Common myeloid progenitor, CD34-positive (primary cell): ENCODE results near the gene CLN3. TPM values are rescaled to one million over a fixed set of nuclear protein-coding genes. Genes with fewer than 3 reads are reported as not detected.

ENCODE experiments used
- CTCF ChIA-PET: fragments of 350-600 bp; sonication (Branson Sonifier 250); formaldehyde crosslinking; loops from one replicate; lab custom pipeline; 2021; ENCODE audit warnings: antibody characterized with exemption; lab: Charles Lee
- POLR2A ChIA-PET: fragments of 350-600 bp; sonication (Branson Sonifier 250); formaldehyde crosslinking; loops from one replicate; lab custom pipeline; 2021; ENCODE audit warnings: antibody characterized with exemption; lab: Charles Lee
- DNase-seq, 3 donors: peaks; one replicate each; pipeline versions ENCODE4 v3.0.0 to v3.0.0-alpha.2; 2013
- H3K27ac ChIP-seq, 2 experiments: 1 replicate in 1 of 2; 2 replicates in 1 of 2; pipeline ENCODE4 v1.7.0; 2013; ENCODE audit warnings: inconsistent platforms in 2 of 2, low read length in 2 of 2, mild to moderate bottlenecking in 2 of 2, low read depth in 1 of 2, moderate library complexity in 1 of 2; ENCODE audit not compliant: severe bottlenecking in 2 of 2, insufficient read depth in 1 of 2, poor library complexity in 1 of 2
- H3K27me3 ChIP-seq, 5 experiments: replicated peaks in 2 of 5; 1 replicate in 3 of 5; 2 replicates in 2 of 5; pipeline versions ENCODE4 v1.6.1 to v1.7.0; 2013; ENCODE audit warnings: low read length in 4 of 5, mild to moderate bottlenecking in 2 of 5, moderate library complexity in 2 of 5, inconsistent platforms in 1 of 5; ENCODE audit not compliant: insufficient read depth in 5 of 5, control insufficient read depth in 4 of 5
- H3K36me3 ChIP-seq, 4 experiments: 1 replicate in 2 of 4; 2 replicates in 2 of 4; pipeline versions ENCODE4 v1.6.1 to v1.7.0; 2013; ENCODE audit warnings: low read length in 3 of 4, control low read depth in 1 of 4, mild to moderate bottlenecking in 1 of 4; ENCODE audit not compliant: control insufficient read depth in 4 of 4, insufficient read depth in 4 of 4
- H3K4me1 ChIP-seq, 4 experiments: 1 replicate in 3 of 4; 2 replicates in 1 of 4; pipeline versions ENCODE4 v1.6.1 to v1.7.1; 2013; ENCODE audit warnings: low read length in 3 of 4, mild to moderate bottlenecking in 3 of 4, control low read depth in 1 of 4, inconsistent platforms in 1 of 4, moderate library complexity in 1 of 4; ENCODE audit not compliant: control insufficient read depth in 4 of 4, insufficient read depth in 4 of 4; ENCODE audit errors: control extremely low read depth in 1 of 4
- H3K4me3 ChIP-seq, 7 experiments: 1 replicate in 4 of 7; 2 replicates in 3 of 7; pipeline versions ENCODE4 v1.5.1 to v1.7.0; 2013; ENCODE audit warnings: mild to moderate bottlenecking in 7 of 7, low read length in 6 of 7, moderate library complexity in 6 of 7, inconsistent platforms in 2 of 7, low read depth in 2 of 7, control low read depth in 1 of 7; ENCODE audit not compliant: insufficient read depth in 4 of 7, control insufficient read depth in 1 of 7; ENCODE audit errors: extremely low read depth in 1 of 7
- H3K9me3 ChIP-seq, 5 experiments: 1 replicate in 4 of 5; 2 replicates in 1 of 5; pipeline versions ENCODE4 v1.6.1 to v1.7.1; 2013; ENCODE audit warnings: low read length in 4 of 5, mild to moderate bottlenecking in 2 of 5, inconsistent platforms in 1 of 5, low read depth in 1 of 5, moderate library complexity in 1 of 5; ENCODE audit not compliant: control insufficient read depth in 4 of 5, insufficient read depth in 2 of 5; ENCODE audit errors: control extremely low read depth in 1 of 5
- WGBS: methylation state at CpG from one replicate; pipeline ENCODE4 v1.1.5; 2013; ENCODE audit not compliant: insufficient coverage; 5-methylcytosine and 5-hydroxymethylcytosine counted together
- polyA plus RNA-seq: library from polyadenylated mRNA; unstranded; fragments of 120-200 nt; gene quantifications from one replicate; pipeline ENCODE4 v1.2.1, GENCODE V29; 2013

Gene CLN3
- 36.5 TPM for polyA plus RNA-seq

DNA sequence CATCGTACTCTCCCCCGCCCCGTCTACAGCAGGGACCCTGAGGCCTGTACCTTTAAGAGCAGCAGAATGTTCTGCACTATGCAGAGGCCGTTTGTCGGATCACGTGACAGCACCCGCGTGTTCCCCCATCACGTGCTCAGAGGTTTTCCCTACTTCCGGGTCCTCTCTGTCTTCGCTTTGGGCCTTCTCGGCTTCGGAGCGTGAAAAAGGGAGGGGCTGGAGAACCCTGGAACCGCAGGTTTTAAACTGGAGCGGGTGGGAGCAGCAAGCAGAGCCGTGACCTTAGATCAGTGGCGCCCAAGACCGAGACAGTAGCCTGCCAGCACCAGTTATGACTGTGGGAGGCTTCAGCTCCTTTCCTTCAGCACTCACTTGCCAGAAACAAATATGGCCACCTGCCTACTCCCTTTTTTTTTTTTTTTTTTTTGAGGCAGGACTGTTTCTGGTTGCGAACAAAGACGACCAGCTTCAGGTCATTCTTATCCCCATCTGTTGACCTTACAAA, at the start of gene CLN3:
Gene CLN3, minus strand, starts transcription at position 105 of the 505 bp plus-strand sequence. CDS start 315 bp downstream, outside the sequence.
- Histone ChIP-seq H3K4me3 (peak within 1 kb of the TSS; percentile 71 to 93 (median 88)), H3K27me3 (no peaks in the 10 kb centered on the region), H3K36me3 (peaks cover 0 to 23% (median 14%) of the 10 kb centered on the region in 4 experiments), H3K4me1 (peaks cover 19 to 53% (median 46%) of the 10 kb centered on the region in 4 experiments), H3K27ac (peak within 1 kb of the TSS; percentile 99), H3K9me3 (no peaks in the 10 kb centered on the region)
- peak; percentile 96 to 98 (median 98) for DNase-seq
- ChIA-PET POLR2A (no interaction called here), CTCF (interaction anchor here (1.0 to 2.1 kb wide), 4 partner anchors 9 to 14 kb away, joined by 3 to 9 read pairs (median 4); no protein-coding TSS in a partner anchor)
- WGBS, result 0% methylated on average over 19 of the region's 21 CpGs

DNA sequence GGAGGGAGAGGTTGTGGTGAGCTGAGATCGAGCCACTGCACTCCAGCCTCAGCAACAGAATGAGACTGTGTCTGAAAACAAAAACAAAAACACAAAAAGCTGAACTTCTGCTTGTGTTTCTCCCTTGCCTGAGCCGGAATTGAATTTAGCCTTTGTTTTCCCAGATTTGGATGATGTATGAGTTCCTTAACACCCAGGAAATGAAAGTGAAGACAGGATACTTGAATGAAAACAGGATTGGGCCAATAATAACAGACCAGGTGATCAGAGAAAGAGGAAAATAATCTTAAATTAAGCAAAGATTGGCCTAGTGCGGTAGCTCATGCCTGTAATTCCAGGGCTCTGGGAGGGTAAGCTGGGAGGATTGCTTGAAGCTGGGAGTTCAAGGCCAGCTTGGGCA, 48.5 kb upstream of the CLN3 start:
- Histone ChIP-seq H3K9me3 (no peaks in the 10 kb centered on the region), H3K27me3 (no peaks in the 10 kb centered on the region), H3K36me3 (no peaks in the 10 kb centered on the region), H3K4me3 (no peak overlapping the region), H3K27ac (no peak overlapping the region), H3K4me1 (peaks cover 0 to 9% (median 9%) of the 10 kb centered on the region in 4 experiments)
- POLR2A ChIA-PET, result no interaction called here
- no peak for DNase-seq
- CTCF ChIA-PET, result interaction anchor here (1.4 kb wide), 1 partner anchor 16 kb away, joined by 4 read pairs; no protein-coding TSS in a partner anchor
- WGBS, result 93% methylated on average over 3 of the region's 3 CpGs

DNA sequence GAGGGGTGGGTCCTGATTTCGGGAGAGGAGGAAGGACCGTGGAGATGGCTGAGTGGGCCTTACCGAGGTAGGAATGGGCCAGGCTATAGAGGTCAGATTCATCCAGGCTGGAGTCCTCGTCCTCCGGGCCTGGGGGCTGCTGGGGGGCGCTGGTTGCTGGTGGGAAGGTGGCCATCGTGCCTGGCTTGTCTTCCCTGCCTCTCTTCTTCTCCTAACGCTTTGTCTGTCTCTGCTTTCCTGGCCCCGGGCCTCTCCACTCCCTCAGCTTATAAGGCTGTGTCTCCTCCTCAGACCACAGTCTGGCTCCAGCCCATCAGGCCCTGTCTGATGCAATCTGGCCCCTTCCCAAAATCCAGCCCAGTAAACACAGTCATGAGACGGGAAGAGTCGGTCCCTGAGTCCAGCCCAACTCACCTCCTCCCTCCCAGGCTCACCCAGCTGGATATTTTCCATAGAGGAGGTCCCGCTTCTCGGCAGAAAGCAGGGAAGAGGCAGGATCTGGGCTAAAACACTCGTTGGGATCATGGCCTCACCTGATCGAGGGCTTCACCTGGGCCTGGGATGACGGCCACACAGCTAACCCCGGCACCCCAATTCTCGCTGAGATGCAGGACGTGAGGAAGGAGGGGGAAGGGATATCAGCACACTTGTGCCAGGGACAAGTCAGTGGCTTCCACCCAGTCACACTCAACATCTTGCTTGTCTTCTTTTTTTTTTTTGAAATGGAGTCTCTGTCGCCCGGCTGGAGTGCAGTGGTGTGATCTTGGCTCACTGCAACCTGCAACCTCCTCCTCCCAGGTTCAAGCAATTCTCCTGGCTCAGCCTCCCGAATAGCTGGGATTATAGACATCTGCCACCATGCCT, 47.1 kb upstream of the CLN3 start, which contains the start of gene NUPR1:
Gene NUPR1, minus strand, starts transcription at position 242 of the 864 bp plus-strand sequence. Its CDS starts 67 bp downstream, at position 175.
- POLR2A ChIA-PET, result no interaction called here
- CTCF ChIA-PET, result no interaction called here
- WGBS, result 90% methylated on average over 19 of the region's 22 CpGs

DNA sequence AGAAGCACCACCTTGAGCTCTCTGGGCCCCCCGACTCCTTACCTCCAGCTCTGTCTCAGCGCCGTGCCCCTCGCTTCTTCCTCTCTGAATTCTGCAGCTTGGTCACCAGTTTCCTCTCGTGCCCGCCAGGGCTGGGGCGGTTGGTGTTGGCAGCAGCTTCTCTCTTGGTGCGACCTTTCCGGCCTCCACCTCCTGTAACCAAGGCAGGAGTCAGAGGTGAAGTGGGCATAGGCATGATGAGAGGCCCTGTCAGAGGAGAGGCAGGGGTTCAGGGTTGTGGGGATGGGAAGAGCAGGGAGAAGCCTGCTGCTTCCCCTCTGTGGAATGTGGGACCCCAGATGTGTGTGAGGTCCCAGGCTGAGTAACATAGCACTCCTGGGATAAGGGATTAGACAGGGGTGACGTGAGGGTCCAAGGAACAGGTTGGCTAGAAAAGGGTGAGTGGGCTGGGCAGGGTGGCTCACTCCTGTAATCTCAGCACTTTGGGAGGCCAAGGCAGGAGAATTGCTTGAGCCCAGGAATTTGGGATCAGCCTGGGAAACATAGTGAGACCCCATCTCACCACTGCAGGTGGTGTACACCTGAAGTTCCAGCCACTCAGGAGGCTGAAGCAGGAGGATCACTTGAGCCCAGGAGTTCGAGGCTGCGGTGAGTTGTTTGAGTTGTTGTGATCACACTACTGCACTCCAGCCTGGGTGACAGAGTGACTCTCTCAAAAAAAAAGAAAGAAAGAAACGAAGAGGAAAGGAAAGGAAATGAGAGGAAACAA, 46.3 kb upstream of the CLN3 start:
- Histone ChIP-seq H3K4me1 (peaks cover 0 to 9% (median 7%) of the 10 kb centered on the region in 4 experiments), H3K27me3 (no peaks in the 10 kb centered on the region), H3K4me3 (no peak overlapping the region), H3K36me3 (no peaks in the 10 kb centered on the region), H3K9me3 (no peaks in the 10 kb centered on the region), H3K27ac (no peak overlapping the region)
- whole genome bisulfite sequencing, result 93% methylated on average over 8 of the region's 13 CpGs
- DNase-seq, result no peak
- ChIA-PET POLR2A (no interaction called here), CTCF (no interaction called here)

More for the DNA sequence above, 47.1 kb upstream of the CLN3 start, which contains the start of gene NUPR1:
- H3K4me3 ChIP-seq, result no peak within 1 kb of the TSS
- no peak for DNase-seq
- H3K27ac ChIP-seq, result no peak within 1 kb of the TSS
- no peaks in the 10 kb centered on the region for H3K27me3 ChIP-seq
- H3K4me1 ChIP-seq, result peaks cover 0 to 11% (median 9%) of the 10 kb centered on the region in 4 experiments
- H3K36me3 ChIP-seq, result no peaks in the 10 kb centered on the region
- no peaks in the 10 kb centered on the region for H3K9me3 ChIP-seq

DNA sequence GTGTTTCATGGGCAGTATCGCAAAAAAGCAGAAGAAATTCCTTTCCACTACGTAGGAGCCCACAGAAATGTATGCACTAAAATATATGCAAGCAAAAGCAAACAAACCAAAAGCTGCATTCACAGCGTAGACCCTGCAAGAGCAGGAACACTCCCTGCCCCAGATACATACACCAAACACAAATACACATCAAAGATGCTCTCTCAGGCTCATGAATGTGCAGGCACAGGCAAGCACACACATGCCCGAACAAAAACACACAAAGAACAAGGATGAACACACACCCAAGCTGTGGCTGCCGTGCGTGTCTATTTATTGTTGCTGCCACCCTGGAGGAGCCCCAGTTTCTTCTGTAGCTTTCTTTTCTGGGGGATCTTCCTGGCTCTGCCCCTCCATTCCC, 45.2 kb upstream of the CLN3 start:
- Histone ChIP-seq H3K27ac (no peak overlapping the region), H3K4me1 (peaks cover 0 to 2% (median 0%) of the 10 kb centered on the region in 4 experiments), H3K36me3 (no peaks in the 10 kb centered on the region), H3K27me3 (no peaks in the 10 kb centered on the region), H3K4me3 (no peak overlapping the region), H3K9me3 (no peaks in the 10 kb centered on the region)
- CTCF ChIA-PET, result no interaction called here
- DNase-seq, result no peak
- POLR2A ChIA-PET, result no interaction called here
- WGBS, result 93% methylated on average over 6 of the region's 6 CpGs

DNA sequence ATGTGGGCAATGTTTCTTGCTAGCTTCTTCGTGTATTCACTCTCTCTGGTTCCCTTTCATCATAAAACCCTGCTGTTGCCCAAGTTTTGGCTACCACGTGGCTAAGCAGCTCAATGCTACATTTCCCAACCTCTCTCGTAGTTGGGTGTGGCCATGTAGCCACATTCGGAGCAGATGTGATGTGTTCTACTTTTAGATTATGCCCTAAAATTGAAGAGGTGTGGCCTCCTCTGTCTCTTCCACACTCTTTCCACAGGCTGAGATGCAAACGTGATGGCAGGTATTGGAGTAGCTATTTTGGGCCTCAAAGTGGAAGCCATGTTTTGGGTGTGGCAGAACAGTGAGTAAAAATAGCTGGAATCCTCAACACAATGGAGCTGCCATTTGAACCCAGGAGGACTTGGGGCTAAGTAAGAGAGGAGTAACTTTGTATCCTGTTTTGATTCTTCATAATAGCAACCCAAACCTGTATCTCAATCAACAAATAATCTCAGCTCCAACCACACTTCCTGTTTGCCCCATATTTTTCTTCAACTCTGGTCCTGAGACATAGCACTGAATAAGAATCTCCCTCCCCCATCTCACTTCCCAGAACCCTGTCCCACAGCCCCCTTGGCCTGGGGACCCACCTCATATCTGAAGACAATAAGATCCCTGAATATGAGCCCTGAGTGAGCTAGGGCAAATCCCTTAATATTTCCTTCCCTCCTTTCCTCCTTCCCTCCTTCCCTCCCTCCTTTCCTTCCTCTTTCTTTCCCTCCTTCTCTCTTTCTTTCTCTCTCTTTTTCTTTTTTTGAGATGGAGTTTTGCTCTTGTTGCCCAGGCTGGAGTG, 42.9 kb upstream of the CLN3 start:
- peaks cover 0 to 2% (median 0%) of the 10 kb centered on the region in 4 experiments for H3K4me1 ChIP-seq
- POLR2A ChIA-PET, result interaction anchor here (0.7 to 0.8 kb wide), 2 partner anchors 34 to 47 kb away, joined by 3 to 4 read pairs; no protein-coding TSS in a partner anchor
- H3K27me3 ChIP-seq, result no peaks in the 10 kb centered on the region
- H3K9me3 ChIP-seq, result no peaks in the 10 kb centered on the region
- no peaks in the 10 kb centered on the region for H3K36me3 ChIP-seq
- peak in 2 of 3 donors; percentile 16 to 24 for DNase-seq
- WGBS, result 93% methylated on average over 4 of the region's 5 CpGs
- CTCF ChIA-PET, result no interaction called here
- no peak overlapping the region for H3K27ac ChIP-seq
- H3K4me3 ChIP-seq, result no peak overlapping the region
